Neural progenitor cell (in vitro differentiated cells): Measurements from ENCODE around the gene ZBTB9.

Experiments
- EZH2 ChIP-seq: fragments of 200-600 bp; sonication (generic); IDR thresholded peaks from 2 replicates; pipeline ENCODE4 v1.6.1; 2017; ENCODE audit warnings: antibody characterized with exemption, mild to moderate bottlenecking, moderate library complexity
- TF ChIP-seq, protein P1 (sequence below): fragments of 200-600 bp; sonication (generic); IDR thresholded peaks from 2 replicates; pipeline ENCODE4 v1.5.1; 2017; ENCODE audit warnings: antibody characterized with exemption, mild to moderate bottlenecking

DNA sequence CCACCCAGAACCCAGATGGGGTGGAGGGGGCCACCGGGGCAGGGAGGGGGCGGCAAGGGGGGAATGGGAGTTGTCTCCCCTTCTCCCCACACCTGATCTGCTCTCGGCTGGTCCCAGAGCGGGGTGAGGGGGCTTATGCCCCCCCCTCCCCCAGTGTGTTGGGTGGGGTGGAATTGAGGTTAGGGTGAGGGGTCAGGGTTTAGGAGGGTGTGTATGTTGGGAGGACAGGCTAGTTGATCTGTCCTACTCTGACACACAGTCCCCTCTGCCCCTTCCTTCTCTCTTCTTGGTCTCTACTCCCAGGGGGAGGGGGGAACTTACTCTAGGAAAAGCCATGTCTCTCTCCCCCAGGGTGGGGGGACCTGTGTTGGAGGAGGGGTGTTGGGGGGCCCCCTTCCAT is 1.9 kb upstream of the ZBTB9 start:
- no peak for TF ChIP-seq EZH2
- TF ChIP-seq, protein P1, sequence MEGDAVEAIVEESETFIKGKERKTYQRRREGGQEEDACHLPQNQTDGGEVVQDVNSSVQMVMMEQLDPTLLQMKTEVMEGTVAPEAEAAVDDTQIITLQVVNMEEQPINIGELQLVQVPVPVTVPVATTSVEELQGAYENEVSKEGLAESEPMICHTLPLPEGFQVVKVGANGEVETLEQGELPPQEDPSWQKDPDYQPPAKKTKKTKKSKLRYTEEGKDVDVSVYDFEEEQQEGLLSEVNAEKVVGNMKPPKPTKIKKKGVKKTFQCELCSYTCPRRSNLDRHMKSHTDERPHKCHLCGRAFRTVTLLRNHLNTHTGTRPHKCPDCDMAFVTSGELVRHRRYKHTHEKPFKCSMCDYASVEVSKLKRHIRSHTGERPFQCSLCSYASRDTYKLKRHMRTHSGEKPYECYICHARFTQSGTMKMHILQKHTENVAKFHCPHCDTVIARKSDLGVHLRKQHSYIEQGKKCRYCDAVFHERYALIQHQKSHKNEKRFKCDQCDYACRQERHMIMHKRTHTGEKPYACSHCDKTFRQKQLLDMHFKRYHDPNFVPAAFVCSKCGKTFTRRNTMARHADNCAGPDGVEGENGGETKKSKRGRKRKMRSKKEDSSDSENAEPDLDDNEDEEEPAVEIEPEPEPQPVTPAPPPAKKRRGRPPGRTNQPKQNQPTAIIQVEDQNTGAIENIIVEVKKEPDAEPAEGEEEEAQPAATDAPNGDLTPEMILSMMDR, result no peak
